Measurements from ENCODE around the gene ATP8A1.

Gene ATP8A1

DNA sequence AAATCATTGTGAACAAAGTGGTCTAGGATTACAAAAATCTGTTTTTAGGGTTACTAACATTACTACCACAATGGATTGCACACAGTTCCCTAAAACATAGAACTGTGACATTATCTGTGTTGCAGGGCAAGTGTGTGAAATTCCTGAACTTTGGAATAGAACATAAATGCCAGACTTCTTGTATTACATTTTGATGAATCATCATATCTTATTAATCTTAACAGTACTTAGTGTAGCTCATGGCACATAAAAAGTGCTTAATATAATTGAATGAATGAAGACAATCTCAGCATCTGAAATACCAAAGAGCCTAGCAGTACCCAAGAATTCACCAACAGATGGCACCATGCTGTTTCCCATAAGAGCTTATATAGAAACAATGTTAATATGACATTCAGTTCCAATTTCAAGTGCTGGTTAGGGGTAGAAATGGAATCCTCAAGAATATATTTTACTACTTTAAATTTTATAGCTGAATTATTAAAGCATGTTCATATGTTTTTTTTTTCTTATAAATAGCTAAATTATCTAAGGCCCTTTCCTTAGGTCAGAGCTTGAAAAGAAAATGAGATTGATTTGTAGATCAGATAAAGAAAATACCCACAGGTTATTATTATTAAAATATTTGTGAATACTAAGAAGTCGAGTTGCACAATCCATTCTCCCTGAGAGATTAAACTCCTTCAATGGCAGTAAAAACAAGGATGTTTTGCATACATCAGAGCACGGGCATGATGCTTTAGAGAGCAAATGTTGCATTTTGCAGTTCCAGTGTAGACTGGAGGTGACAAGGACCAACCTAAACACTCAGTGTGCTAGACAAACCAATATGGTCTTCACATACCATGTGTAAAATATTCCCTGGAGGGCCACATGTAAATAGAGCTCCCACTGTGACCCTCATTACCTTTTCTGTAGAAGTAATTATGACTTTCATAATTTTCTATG is 285.3 kb downstream of the ATP8A1 start:
- Histone ChIP-seq H3K9me3 (ENCODE audit: control insufficient read depth, low read length) (no peaks in the 10 kb centered on the region), H3K27me3 (ENCODE audit: control insufficient read depth, insufficient read depth, low read length) (no peaks in the 10 kb centered on the region), H3K79me2 (no peaks in the 10 kb centered on the region), H3K4me3 (ENCODE audit: low read depth, low read length) (no peak overlapping the region), H2AFZ (no peak overlapping the region), H3K9ac (no peak overlapping the region), H3K4me2 (ENCODE audit: low read length) (no peak overlapping the region), H3K4me1 (no peaks in the 10 kb centered on the region), H3K36me3 (ENCODE audit: control insufficient read depth, insufficient read depth, low read length) (no peaks in the 10 kb centered on the region), H3K27ac (no peak overlapping the region)
- TF ChIP-seq, protein P1, sequence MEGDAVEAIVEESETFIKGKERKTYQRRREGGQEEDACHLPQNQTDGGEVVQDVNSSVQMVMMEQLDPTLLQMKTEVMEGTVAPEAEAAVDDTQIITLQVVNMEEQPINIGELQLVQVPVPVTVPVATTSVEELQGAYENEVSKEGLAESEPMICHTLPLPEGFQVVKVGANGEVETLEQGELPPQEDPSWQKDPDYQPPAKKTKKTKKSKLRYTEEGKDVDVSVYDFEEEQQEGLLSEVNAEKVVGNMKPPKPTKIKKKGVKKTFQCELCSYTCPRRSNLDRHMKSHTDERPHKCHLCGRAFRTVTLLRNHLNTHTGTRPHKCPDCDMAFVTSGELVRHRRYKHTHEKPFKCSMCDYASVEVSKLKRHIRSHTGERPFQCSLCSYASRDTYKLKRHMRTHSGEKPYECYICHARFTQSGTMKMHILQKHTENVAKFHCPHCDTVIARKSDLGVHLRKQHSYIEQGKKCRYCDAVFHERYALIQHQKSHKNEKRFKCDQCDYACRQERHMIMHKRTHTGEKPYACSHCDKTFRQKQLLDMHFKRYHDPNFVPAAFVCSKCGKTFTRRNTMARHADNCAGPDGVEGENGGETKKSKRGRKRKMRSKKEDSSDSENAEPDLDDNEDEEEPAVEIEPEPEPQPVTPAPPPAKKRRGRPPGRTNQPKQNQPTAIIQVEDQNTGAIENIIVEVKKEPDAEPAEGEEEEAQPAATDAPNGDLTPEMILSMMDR (IDR thresholded peaks at IDR 0.05), result peak; percentile 32

DNA sequence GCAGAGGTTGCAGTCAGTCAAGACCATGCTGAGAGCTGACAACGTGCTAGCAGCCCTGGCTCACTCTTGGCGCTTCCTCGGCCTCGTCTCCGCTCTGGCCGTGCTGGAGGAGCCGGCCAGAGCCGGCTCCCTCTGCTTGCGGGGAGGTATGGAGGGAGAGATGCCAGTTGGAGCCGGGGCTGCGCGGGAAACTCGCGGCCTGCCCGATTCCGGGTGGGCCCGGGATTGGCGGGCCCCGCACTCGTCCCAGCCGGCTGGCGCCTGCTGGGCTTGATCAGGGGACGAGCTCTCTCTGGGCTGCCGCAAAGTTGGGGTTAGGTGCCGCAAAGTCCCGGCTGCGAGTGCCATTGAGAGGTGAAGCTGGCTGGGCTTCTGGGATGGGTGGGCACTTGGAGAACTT is 287.4 kb downstream of the ATP8A1 start:
- Histone ChIP-seq H3K79me2 (no peaks in the 10 kb centered on the region), H2AFZ (no peak overlapping the region), H3K9ac (no peak overlapping the region), H3K27ac (no peak overlapping the region), H3K4me1 (no peaks in the 10 kb centered on the region), H3K4me2 (ENCODE audit: low read length) (no peak overlapping the region), H3K4me3 (ENCODE audit: low read depth, low read length) (no peak overlapping the region), H3K36me3 (ENCODE audit: control insufficient read depth, insufficient read depth, low read length) (no peaks in the 10 kb centered on the region), H3K27me3 (ENCODE audit: control insufficient read depth, insufficient read depth, low read length) (no peaks in the 10 kb centered on the region), H3K9me3 (ENCODE audit: control insufficient read depth, low read length) (no peaks in the 10 kb centered on the region)
- TF ChIP-seq, protein P1 (IDR thresholded peaks at IDR 0.05), result no peak

DNA sequence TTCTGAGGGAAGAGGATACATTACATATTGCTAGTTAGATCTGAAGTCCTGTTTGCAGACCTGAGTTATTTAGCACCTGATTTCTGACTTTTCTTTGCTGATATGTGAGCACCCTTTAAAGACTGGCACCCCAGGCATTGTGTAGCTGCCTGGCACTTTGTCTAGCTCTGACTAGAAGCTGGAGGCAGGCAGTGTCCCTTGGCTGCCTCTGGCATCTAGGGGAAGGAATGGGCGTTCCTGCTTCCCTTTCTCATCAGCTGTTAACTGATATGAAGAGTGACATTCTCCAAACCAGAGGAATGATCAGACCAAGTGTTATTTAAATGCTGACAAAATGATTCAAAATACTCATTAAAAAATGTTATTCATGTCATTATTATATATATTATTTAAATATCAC is 289.9 kb downstream of the ATP8A1 start:
- no peaks in the 10 kb centered on the region for H3K9me3 ChIP-seq (ENCODE audit: control insufficient read depth, low read length)
- H3K36me3 ChIP-seq (ENCODE audit: control insufficient read depth, insufficient read depth, low read length), result no peaks in the 10 kb centered on the region
- H3K27me3 ChIP-seq (ENCODE audit: control insufficient read depth, insufficient read depth, low read length), result no peaks in the 10 kb centered on the region
- H3K4me1 ChIP-seq, result no peaks in the 10 kb centered on the region
- H3K79me2 ChIP-seq, result no peaks in the 10 kb centered on the region
- H3K4me2 ChIP-seq (ENCODE audit: low read length), result no peak overlapping the region
- H3K27ac ChIP-seq, result no peak overlapping the region
- no peak overlapping the region for H3K9ac ChIP-seq
- TF ChIP-seq, protein P1 (IDR thresholded peaks at IDR 0.05), result no peak
- H3K4me3 ChIP-seq (ENCODE audit: low read depth, low read length), result no peak overlapping the region
- no peak overlapping the region for H2AFZ ChIP-seq

DNA sequence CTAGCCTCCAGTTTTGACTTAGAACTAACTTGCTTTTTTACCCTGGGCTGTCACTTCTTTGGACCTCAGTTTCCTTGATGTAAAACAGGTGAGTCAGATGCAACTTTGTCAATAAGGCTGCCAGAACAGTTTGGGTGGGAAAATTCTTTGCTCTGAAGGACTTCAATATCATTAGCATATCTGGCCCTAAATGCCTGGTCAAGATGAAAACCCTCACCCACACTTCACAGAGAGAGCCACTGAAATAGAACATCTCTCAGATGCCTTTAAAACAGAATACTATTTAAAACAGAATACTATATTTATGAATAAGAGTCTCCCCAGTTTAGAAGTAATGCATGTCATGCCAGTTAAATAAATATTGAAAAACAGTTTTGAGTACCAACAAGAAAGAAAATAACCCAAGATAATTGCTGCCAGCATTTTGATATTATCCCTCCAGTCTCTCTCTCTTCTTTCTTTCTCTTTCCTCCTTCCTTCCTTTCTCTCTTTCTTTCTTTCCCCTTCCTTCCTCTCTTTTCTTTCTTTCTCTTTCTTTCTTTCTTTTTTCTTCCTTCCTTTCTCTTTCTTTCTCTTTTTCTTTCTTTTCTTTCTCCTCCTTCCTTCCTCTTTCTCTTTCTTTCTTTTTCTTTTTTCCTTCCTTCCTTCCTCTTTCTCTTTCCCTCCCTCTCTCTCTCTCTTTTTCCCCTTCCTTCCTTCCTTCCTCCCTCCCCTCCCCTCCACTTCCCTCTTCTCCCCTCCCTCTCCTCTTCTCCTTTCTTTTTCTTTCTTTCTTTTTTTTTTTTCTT is 292.4 kb downstream of the ATP8A1 start:
- H3K27me3 ChIP-seq (ENCODE audit: control insufficient read depth, insufficient read depth, low read length), result no peaks in the 10 kb centered on the region
- H3K9me3 ChIP-seq (ENCODE audit: control insufficient read depth, low read length), result no peaks in the 10 kb centered on the region
- H3K36me3 ChIP-seq (ENCODE audit: control insufficient read depth, insufficient read depth, low read length), result no peaks in the 10 kb centered on the region
- H3K79me2 ChIP-seq, result no peaks in the 10 kb centered on the region
- no peak overlapping the region for H3K9ac ChIP-seq
- no peak overlapping the region for H3K4me3 ChIP-seq (ENCODE audit: low read depth, low read length)
- H2AFZ ChIP-seq, result no peak overlapping the region
- TF ChIP-seq, protein P1 (IDR thresholded peaks at IDR 0.05), result no peak
- no peak overlapping the region for H3K27ac ChIP-seq
- H3K4me2 ChIP-seq (ENCODE audit: low read length), result no peak overlapping the region
- no peaks in the 10 kb centered on the region for H3K4me1 ChIP-seq

All from parathyroid adenoma (tissue), 2 donors.